Measurements from ENCODE around the gene KCTD20. TPM values are rescaled to one million over a fixed set of nuclear protein-coding genes. Genes with fewer than 3 reads are reported as not detected.
A peak's percentile ranks its signal among the peaks of the same experiment; 100 is the strongest.

KCTD20 gene
- total RNA-seq, 2 experiments from 2014 or later = 49.7 to 49.8 TPM

GRCh38 chr6:36505744-36506534 is 63.1 kb downstream of the KCTD20 start:
- Mint-ChIP-seq H3K4me3 (no peak overlapping the region), H3K9me3 (no peaks in the 10 kb centered on the region), H3K4me1 (peaks cover 20% of the 10 kb centered on the region), H3K36me3 (ENCODE audit: low read depth) (peaks cover 85% of the 10 kb centered on the region), H3K27ac (peak overlapping the region; percentile 15), H3K27me3 (no peaks in the 10 kb centered on the region)
- ChIA-PET POLR2A (no interaction called here), CTCF (interaction anchor here (0.5 kb wide), 1 partner anchor 11 kb away, joined by 3 read pairs; no protein-coding TSS in a partner anchor)
- DNase-seq = no peak

GRCh38 chr6:36506611-36507010 is 63.8 kb downstream of the KCTD20 start:
- CTCF ChIA-PET = no interaction called here
- Mint-ChIP-seq H3K4me1 (peaks cover 20% of the 10 kb centered on the region), H3K27ac (no peak overlapping the region), H3K36me3 (ENCODE audit: low read depth) (peaks cover 86% of the 10 kb centered on the region), H3K9me3 (no peaks in the 10 kb centered on the region), H3K27me3 (no peaks in the 10 kb centered on the region), H3K4me3 (no peak overlapping the region)
- DNase-seq = no peak
- POLR2A ChIA-PET = no interaction called here

DNA sequence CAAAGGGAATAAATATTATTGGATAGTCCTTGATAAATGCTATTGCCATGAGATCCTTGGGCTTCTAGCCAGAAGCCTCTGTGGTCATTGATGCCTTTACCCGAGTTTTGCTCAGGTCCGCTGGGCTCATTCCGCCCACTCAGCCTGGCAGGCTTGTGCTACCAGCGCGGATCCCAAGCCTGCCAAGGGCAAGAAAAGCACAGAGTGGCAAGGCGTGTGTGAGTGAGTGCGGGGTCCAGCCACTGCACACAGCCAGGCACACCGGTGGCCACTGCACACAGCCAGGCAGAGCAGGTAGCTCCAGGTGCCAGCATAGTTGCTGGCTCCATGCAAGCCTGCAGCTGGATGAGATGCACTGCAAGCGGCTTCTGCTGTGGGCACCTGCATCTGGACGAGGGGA is 65.7 kb downstream of the KCTD20 start:
- no peak overlapping the region for H3K27ac Mint-ChIP-seq
- no peak for DNase-seq
- ChIA-PET POLR2A (no interaction called here), CTCF (no interaction called here)
- no peaks in the 10 kb centered on the region for H3K9me3 Mint-ChIP-seq
- H3K4me1 Mint-ChIP-seq = peaks cover 22% of the 10 kb centered on the region
- H3K4me3 Mint-ChIP-seq = no peak overlapping the region
- peaks cover 82% of the 10 kb centered on the region for H3K36me3 Mint-ChIP-seq (ENCODE audit: low read depth)
- H3K27me3 Mint-ChIP-seq = no peaks in the 10 kb centered on the region

DNA sequence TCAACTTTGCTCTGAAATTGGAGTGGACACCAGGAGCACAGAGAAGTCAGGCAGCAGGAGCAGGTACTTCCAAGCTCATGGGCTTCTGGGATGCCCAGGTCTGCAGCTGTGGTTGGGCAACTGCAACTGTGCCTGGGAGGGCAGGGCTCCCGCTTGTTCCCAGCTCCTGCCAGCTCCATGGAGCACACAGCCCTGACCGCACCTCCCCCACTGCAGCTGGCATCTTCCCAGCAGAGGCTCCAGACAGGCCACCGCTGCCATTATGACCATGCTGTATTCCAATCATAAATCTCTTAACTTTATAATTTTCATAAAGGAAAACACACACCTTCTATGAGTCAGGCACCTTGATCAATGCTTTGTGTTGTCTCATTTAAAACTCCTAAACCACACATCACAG is 67.6 kb downstream of the KCTD20 start:
- no peak for DNase-seq
- no peak overlapping the region for H3K27ac Mint-ChIP-seq
- H3K9me3 Mint-ChIP-seq = no peaks in the 10 kb centered on the region
- peaks cover 24% of the 10 kb centered on the region for H3K4me1 Mint-ChIP-seq
- no peaks in the 10 kb centered on the region for H3K27me3 Mint-ChIP-seq
- H3K4me3 Mint-ChIP-seq = no peak overlapping the region
- ChIA-PET CTCF (interaction anchor here (1.4 kb wide), 1 partner anchor 22 kb away, joined by 5 read pairs; no protein-coding TSS in a partner anchor), POLR2A (interaction anchor here (1.0 kb wide), 1 partner anchor 453 kb away, joined by 5 read pairs; no protein-coding TSS in a partner anchor)
- peaks cover 77% of the 10 kb centered on the region for H3K36me3 Mint-ChIP-seq (ENCODE audit: low read depth)

DNA sequence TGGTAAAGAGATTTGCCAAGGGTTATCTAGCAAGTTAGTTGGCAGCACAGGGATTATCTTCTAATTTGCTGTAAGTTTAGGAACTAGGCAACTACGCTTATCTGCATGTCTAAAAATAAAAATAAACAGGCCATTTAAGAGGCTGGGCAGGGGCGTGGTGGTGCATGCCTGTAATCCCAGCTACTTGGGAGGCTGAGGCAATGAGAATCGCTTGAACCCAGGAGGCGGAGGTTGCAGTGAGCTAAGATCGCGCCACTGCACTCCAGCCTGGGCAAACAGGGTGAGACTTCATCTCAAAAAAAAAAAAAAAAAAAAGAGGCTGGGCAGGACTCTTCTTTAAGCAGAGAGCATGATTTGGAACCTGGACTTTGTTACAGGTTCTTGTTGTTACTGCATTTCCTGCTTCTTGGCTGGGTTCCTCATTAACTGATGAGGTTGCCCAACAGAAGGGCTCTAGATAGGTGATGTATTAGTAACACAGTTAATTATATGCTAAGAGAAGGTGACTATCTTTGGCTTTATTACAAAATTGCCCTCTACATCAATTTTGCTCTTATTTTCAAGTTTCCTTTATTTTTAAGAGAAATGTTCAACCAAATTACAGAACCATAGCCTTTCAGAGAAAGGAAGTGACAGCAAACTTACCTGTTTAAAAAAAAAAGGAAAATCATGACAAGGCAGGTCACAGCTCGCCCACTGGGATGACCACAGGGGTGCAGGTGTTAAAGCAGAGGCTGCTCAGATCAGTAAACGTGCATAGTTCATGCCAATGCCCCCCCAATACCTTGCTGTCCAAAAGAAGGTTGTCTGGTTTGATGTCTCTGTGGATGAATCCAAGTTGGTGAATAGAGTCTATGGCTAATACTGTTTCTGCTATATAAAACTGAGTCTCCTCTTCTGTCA is 72.0 kb downstream of the KCTD20 start:
- ChIA-PET CTCF (interaction anchor here (0.7 kb wide), 1 partner anchor 71 kb away, joined by 3 read pairs; no protein-coding TSS in a partner anchor), POLR2A (no interaction called here)
- Mint-ChIP-seq H3K27me3 (no peaks in the 10 kb centered on the region), H3K36me3 (ENCODE audit: low read depth) (peaks cover 76% of the 10 kb centered on the region), H3K4me3 (no peak overlapping the region), H3K9me3 (no peaks in the 10 kb centered on the region), H3K27ac (no peak overlapping the region), H3K4me1 (peaks cover 30% of the 10 kb centered on the region)
- DNase-seq = no peak

GRCh38 chr6:36515844-36516243 is 73.0 kb downstream of the KCTD20 start:
- no peak for DNase-seq
- H3K4me1 Mint-ChIP-seq = peaks cover 32% of the 10 kb centered on the region
- ChIA-PET POLR2A (no interaction called here), CTCF (no interaction called here)
- no peak overlapping the region for H3K4me3 Mint-ChIP-seq
- H3K9me3 Mint-ChIP-seq = no peaks in the 10 kb centered on the region
- no peak overlapping the region for H3K27ac Mint-ChIP-seq
- H3K27me3 Mint-ChIP-seq = no peaks in the 10 kb centered on the region
- H3K36me3 Mint-ChIP-seq (ENCODE audit: low read depth) = peaks cover 77% of the 10 kb centered on the region

GRCh38 chr6:36516559-36516958 is 73.8 kb downstream of the KCTD20 start:
- Mint-ChIP-seq H3K4me1 (peaks cover 32% of the 10 kb centered on the region), H3K4me3 (no peak overlapping the region), H3K9me3 (no peaks in the 10 kb centered on the region), H3K27me3 (no peaks in the 10 kb centered on the region), H3K27ac (no peak overlapping the region), H3K36me3 (ENCODE audit: low read depth) (peaks cover 73% of the 10 kb centered on the region)
- ChIA-PET POLR2A (no interaction called here), CTCF (interaction anchor here (0.6 to 0.7 kb wide), 2 partner anchors 11 to 58 kb away, joined by 3 read pairs; no protein-coding TSS in a partner anchor)
- DNase-seq = no peak

GRCh38 chr6:36516988-36517387 is 74.2 kb downstream of the KCTD20 start:
- no peaks in the 10 kb centered on the region for H3K27me3 Mint-ChIP-seq
- ChIA-PET POLR2A (no interaction called here), CTCF (interaction anchor here (0.6 to 0.7 kb wide), 2 partner anchors 11 to 57 kb away, joined by 3 read pairs; no protein-coding TSS in a partner anchor)
- no peak overlapping the region for H3K27ac Mint-ChIP-seq
- peaks cover 73% of the 10 kb centered on the region for H3K36me3 Mint-ChIP-seq (ENCODE audit: low read depth)
- H3K4me3 Mint-ChIP-seq = no peak overlapping the region
- peaks cover 32% of the 10 kb centered on the region for H3K4me1 Mint-ChIP-seq
- no peaks in the 10 kb centered on the region for H3K9me3 Mint-ChIP-seq
- DNase-seq = no peak

- no peak for DNase-seq
- ChIA-PET POLR2A (no interaction called here), CTCF (interaction anchor here (1.2 kb wide), 1 partner anchor 17 kb away, joined by 4 read pairs; no protein-coding TSS in a partner anchor)
- Mint-ChIP-seq H3K36me3 (ENCODE audit: low read depth) (peaks cover 74% of the 10 kb centered on the region), H3K9me3 (no peaks in the 10 kb centered on the region), H3K4me3 (no peak overlapping the region), H3K27ac (peak overlapping the region; percentile 31), H3K4me1 (peaks cover 30% of the 10 kb centered on the region), H3K27me3 (no peaks in the 10 kb centered on the region)
These were observed 74.6 kb downstream of the KCTD20 start for GRCh38 chr6:36517408-36517807.

- ChIA-PET POLR2A (no interaction called here), CTCF (interaction anchor here (1.8 kb wide), 1 partner anchor 14 kb away, joined by 6 read pairs; no protein-coding TSS in a partner anchor)
- Mint-ChIP-seq H3K27ac (peak overlapping the region; percentile 54), H3K4me3 (no peak overlapping the region), H3K36me3 (ENCODE audit: low read depth) (peaks cover 79% of the 10 kb centered on the region), H3K27me3 (no peaks in the 10 kb centered on the region), H3K4me1 (peaks cover 34% of the 10 kb centered on the region), H3K9me3 (no peaks in the 10 kb centered on the region)
- DNase-seq = no peak
These were observed 76.6 kb downstream of the KCTD20 start for GRCh38 chr6:36519352-36519751.

DNA sequence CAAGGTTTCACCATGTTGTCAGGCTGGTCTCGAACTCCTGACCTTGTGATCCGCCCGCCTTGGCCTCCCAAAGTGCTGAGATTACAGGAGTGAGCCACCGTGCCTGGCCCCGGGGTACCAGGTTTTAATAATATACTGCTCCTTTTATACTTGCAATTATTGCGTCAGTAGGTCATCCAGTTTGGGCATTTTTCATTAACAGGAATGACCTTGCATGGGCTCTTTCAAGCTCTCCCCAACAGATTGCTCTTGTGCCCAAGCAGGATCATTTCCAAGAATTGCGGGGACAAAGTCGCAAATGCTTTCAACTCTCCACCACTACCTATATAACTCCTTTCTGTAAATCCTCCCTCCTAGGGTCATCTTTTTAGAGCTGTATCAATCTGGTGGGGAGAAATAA is 80.7 kb downstream of the KCTD20 start:
- Mint-ChIP-seq H3K36me3 (ENCODE audit: low read depth) (peaks cover 72% of the 10 kb centered on the region), H3K27ac (no peak overlapping the region), H3K27me3 (no peaks in the 10 kb centered on the region), H3K4me1 (peaks cover 34% of the 10 kb centered on the region), H3K9me3 (no peaks in the 10 kb centered on the region), H3K4me3 (no peak overlapping the region)
- ChIA-PET POLR2A (no interaction called here), CTCF (no interaction called here)
- no peak for DNase-seq

- ChIA-PET CTCF (no interaction called here), POLR2A (no interaction called here)
- Mint-ChIP-seq H3K27ac (no peak overlapping the region), H3K9me3 (no peaks in the 10 kb centered on the region), H3K4me1 (peaks cover 32% of the 10 kb centered on the region), H3K4me3 (no peak overlapping the region), H3K27me3 (no peaks in the 10 kb centered on the region), H3K36me3 (ENCODE audit: low read depth) (peaks cover 72% of the 10 kb centered on the region)
- DNase-seq = no peak
These were observed 81.2 kb downstream of the KCTD20 start for GRCh38 chr6:36523936-36524499.

GRCh38 chr6:36524871-36525270 is 82.1 kb downstream of the KCTD20 start:
- no peaks in the 10 kb centered on the region for H3K27me3 Mint-ChIP-seq
- ChIA-PET POLR2A (no interaction called here), CTCF (no interaction called here)
- no peak for DNase-seq
- H3K27ac Mint-ChIP-seq = no peak overlapping the region
- peaks cover 30% of the 10 kb centered on the region for H3K4me1 Mint-ChIP-seq
- H3K9me3 Mint-ChIP-seq = no peaks in the 10 kb centered on the region
- H3K36me3 Mint-ChIP-seq (ENCODE audit: low read depth) = peaks cover 71% of the 10 kb centered on the region
- no peak overlapping the region for H3K4me3 Mint-ChIP-seq
